WTC11 (cell line): Measurements from ENCODE around the gene NLGN1.

Experiments
- CREM ChIP-seq: sonication (generic); formaldehyde crosslinking; IDR thresholded peaks from 2 replicates; pipeline ENCODE4 v1.8.1; 2022; ENCODE audit warnings: mild to moderate bottlenecking, missing genetic modification reagents, moderate library complexity
- E2F4 ChIP-seq: sonication (generic); formaldehyde crosslinking; IDR thresholded peaks from 2 replicates; pipeline ENCODE4 v1.8.1; 2022; ENCODE audit warnings: low read depth, mild to moderate bottlenecking, moderate library complexity, missing genetic modification reagents, borderline replicate concordance
- MAX ChIP-seq: sonication (generic); formaldehyde crosslinking; IDR thresholded peaks from 2 replicates; pipeline ENCODE4 v1.8.0; 2022; ENCODE audit warnings: mild to moderate bottlenecking, missing genetic modification reagents
- TEAD4 ChIP-seq: sonication (generic); formaldehyde crosslinking; IDR thresholded peaks from 2 replicates; pipeline ENCODE4 v1.8.0; 2022; ENCODE audit warnings: mild to moderate bottlenecking, missing genetic modification reagents
- ZNF232 ChIP-seq: sonication (generic); formaldehyde crosslinking; IDR thresholded peaks from 2 replicates; pipeline ENCODE4 v1.8.0; 2022; ENCODE audit warnings: mild to moderate bottlenecking, missing genetic modification reagents
- TF ChIP-seq, protein P1 (sequence below): fragments of 200-600 bp; IDR thresholded peaks from 2 replicates; pipeline ENCODE4 v1.8.0; 2022; ENCODE audit warnings: antibody characterized with exemption
- TF ChIP-seq, protein P2 (sequence below): sonication (generic); formaldehyde crosslinking; IDR thresholded peaks from 2 replicates; pipeline ENCODE4 v1.8.1; 2023; ENCODE audit warnings: mild to moderate bottlenecking, missing genetic modification reagents, moderate library complexity

- TF ChIP-seq, protein P1, sequence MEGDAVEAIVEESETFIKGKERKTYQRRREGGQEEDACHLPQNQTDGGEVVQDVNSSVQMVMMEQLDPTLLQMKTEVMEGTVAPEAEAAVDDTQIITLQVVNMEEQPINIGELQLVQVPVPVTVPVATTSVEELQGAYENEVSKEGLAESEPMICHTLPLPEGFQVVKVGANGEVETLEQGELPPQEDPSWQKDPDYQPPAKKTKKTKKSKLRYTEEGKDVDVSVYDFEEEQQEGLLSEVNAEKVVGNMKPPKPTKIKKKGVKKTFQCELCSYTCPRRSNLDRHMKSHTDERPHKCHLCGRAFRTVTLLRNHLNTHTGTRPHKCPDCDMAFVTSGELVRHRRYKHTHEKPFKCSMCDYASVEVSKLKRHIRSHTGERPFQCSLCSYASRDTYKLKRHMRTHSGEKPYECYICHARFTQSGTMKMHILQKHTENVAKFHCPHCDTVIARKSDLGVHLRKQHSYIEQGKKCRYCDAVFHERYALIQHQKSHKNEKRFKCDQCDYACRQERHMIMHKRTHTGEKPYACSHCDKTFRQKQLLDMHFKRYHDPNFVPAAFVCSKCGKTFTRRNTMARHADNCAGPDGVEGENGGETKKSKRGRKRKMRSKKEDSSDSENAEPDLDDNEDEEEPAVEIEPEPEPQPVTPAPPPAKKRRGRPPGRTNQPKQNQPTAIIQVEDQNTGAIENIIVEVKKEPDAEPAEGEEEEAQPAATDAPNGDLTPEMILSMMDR = no peak
- TF ChIP-seq CREM (CRISPR knock-in tag) = no peak
- TF ChIP-seq ZNF232 (CRISPR knock-in tag) = no peak
- TF ChIP-seq E2F4 = no peak
- no peak for TF ChIP-seq MAX (CRISPR knock-in tag)
- TF ChIP-seq, protein P2, sequence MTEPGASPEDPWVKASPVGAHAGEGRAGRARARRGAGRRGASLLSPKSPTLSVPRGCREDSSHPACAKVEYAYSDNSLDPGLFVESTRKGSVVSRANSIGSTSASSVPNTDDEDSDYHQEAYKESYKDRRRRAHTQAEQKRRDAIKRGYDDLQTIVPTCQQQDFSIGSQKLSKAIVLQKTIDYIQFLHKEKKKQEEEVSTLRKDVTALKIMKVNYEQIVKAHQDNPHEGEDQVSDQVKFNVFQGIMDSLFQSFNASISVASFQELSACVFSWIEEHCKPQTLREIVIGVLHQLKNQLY (CRISPR knock-in tag) = no peak
- no peak for TF ChIP-seq TEAD4
These were observed 449.0 kb downstream of the NLGN1 start for GRCh38 chr3:173846584-173846983.
